HepG2 (cell line): ENCODE data around the gene OR1S2. TPM values are rescaled to one million over a fixed set of nuclear protein-coding genes. Genes with fewer than 3 reads are reported as not detected.

Experiments used
- ATM ChIP-seq: fragments of 450-650 bp; IDR thresholded peaks from 2 replicates; pipeline ENCODE4 v1.7.1; 2017; ENCODE audit warnings: mild to moderate bottlenecking, borderline replicate concordance
- DNMT3B ChIP-seq: conservative IDR thresholded peaks from 2 replicates; pipeline ENCODE4 v1.6.1; 2016; ENCODE audit warnings: missing biosample characterization, control low read depth
- GATAD1 ChIP-seq: IDR thresholded peaks from 2 replicates; pipeline ENCODE4 v1.6.1; 2016; ENCODE audit warnings: missing genetic modification reagents, missing compliant biosample characterization
- GFI1 ChIP-seq: sonication (generic); formaldehyde crosslinking; IDR thresholded peaks from 2 replicates; pipeline ENCODE4 v1.5.0; 2020; ENCODE audit warnings: missing genetic modification reagents, mild to moderate bottlenecking, borderline replicate concordance
- GMEB2 ChIP-seq: IDR thresholded peaks from 2 replicates; pipeline ENCODE4 v1.6.1; 2016; ENCODE audit warnings: missing biosample characterization, missing genetic modification reagents, low read depth
- HDAC6 ChIP-seq: fragments of 200-600 bp; sonication (generic); IDR thresholded peaks from 2 replicates; pipeline ENCODE4 v1.7.0; 2017; ENCODE audit warnings: mild to moderate bottlenecking, antibody characterized with exemption, low read length, low read depth
- KDM4B ChIP-seq: sonication (generic); formaldehyde crosslinking; IDR thresholded peaks from 2 replicates; pipeline ENCODE4 v1.4.0; 2020; ENCODE audit warnings: missing genetic modification reagents
- MAFK ChIP-seq, 2 experiments: IDR thresholded peaks in 1 of 2; conservative IDR thresholded peaks in 1 of 2; 2 replicates each; pipeline ENCODE4 v1.6.1; 2011; ENCODE audit warnings: improper control_type of control experiment in 2 of 2, low read length in 2 of 2
- PAWR ChIP-seq: sonication (generic); formaldehyde crosslinking; IDR thresholded peaks from 2 replicates; pipeline ENCODE4 v1.4.0; 2020; ENCODE audit warnings: missing genetic modification reagents, mild to moderate bottlenecking, borderline replicate concordance
- PRDM4 ChIP-seq: sonication (generic); formaldehyde crosslinking; IDR thresholded peaks from 2 replicates; pipeline ENCODE4 v1.9.0; 2021; ENCODE audit warnings: missing genetic modification reagents, borderline replicate concordance
- SNAPC5 ChIP-seq: sonication (generic); formaldehyde crosslinking; IDR thresholded peaks from 2 replicates; pipeline ENCODE4 v1.8.1; 2023; ENCODE audit warnings: mild to moderate bottlenecking, missing genetic modification reagents, borderline replicate concordance
- ZBTB1 ChIP-seq: sonication (generic); formaldehyde crosslinking; IDR thresholded peaks from 2 replicates; pipeline ENCODE4 v1.4.0; 2020; ENCODE audit warnings: missing genetic modification reagents, borderline replicate concordance
- ZBTB40 ChIP-seq, 2 experiments: fragments of 450-650 bp in 1 of 2; sonication (generic) in 1 of 2; formaldehyde crosslinking in 1 of 2; IDR thresholded peaks; 2 replicates each; pipeline versions ENCODE4 v1.6.1 to v1.8.0; 2016 to 2022; ENCODE audit warnings: antibody characterized with exemption in 1 of 2, mild to moderate bottlenecking in 1 of 2, missing genetic modification reagents in 1 of 2
- ZNF335 ChIP-seq: sonication (generic); formaldehyde crosslinking; IDR thresholded peaks from 2 replicates; pipeline ENCODE4 v1.4.0; 2020; ENCODE audit warnings: missing genetic modification reagents
- ZNF879 ChIP-seq: sonication (generic); formaldehyde crosslinking; IDR thresholded peaks from 2 replicates; pipeline ENCODE4 v1.8.1; 2023; ENCODE audit warnings: missing genetic modification reagents
- polyA plus RNA-seq, 8 experiments: library from polyadenylated mRNA; depleted of rRNA in 3 of 8; stranded (reverse) in 7 of 8; unstranded in 1 of 8; fragments of >200 nt; fragmentation: Illumina TruSeq in 4 of 8; extraction: Trizol in 4 of 8; gene quantifications; 2 replicates each; pipeline versions ENCODE4 v1.2.1 to v1.2.3, GENCODE V29; 2011 to 2016; ENCODE audit warnings: low read depth in 4 of 8, missing spikeins in 1 of 8, mixed read lengths in 1 of 8; ENCODE audit not compliant: insufficient read depth in 1 of 8
- total RNA-seq, 5 experiments: library from RNA; depleted of rRNA; stranded (reverse); fragments of >200 nt; fragmentation: Illumina TruSeq; extraction: Trizol; gene quantifications; 2 replicates each; pipeline ENCODE4 v1.2.3, GENCODE V29; 2016; ENCODE audit warnings: low read depth in 1 of 5

Gene OR1S2
- total and polyA plus RNA-seq, 2 of the 13 experiments (the other 11 are each of a cell fraction or from before 2014, with no cell fraction given), result not detected

- TF ChIP-seq ZBTB40 (IDR thresholded peaks at IDR 0.05), result no peak
- no peak; the same call in 1 of the 2 replicates for TF ChIP-seq ZBTB40 (CRISPR knock-in tag; IDR thresholded peaks at IDR 0.05)
- TF ChIP-seq SNAPC5, result no peak
- no peak for TF ChIP-seq ZBTB1
- TF ChIP-seq ZNF879 (CRISPR knock-in tag), result no peak
- peak; percentile 54 for TF ChIP-seq GATAD1 (CRISPR knock-in tag)
- TF ChIP-seq GMEB2 (CRISPR knock-in tag), result no peak
- TF ChIP-seq KDM4B, result 0 out of 2 replicates have a peak, but pooled peaks have one; percentile 50
- TF ChIP-seq HDAC6, result no peak
- TF ChIP-seq MAFK (conservative IDR thresholded peaks at IDR 0.05 in 1 of 2, IDR thresholded peaks at IDR 0.05 in 1 of 2; ENCODE audit: low read length in 2 of 2), result no peak
- no peak for TF ChIP-seq PRDM4 (CRISPR knock-in tag)
- TF ChIP-seq GFI1 (CRISPR knock-in tag), result peak; percentile 52; the same call in 1 of the 2 replicates
- no peak for TF ChIP-seq DNMT3B
- no peak for TF ChIP-seq PAWR (CRISPR knock-in tag)
- TF ChIP-seq ZNF335 (CRISPR knock-in tag), result no peak
- TF ChIP-seq ATM, result no peak
Measured at GRCh38 chr11:58165504-58166106, 38.3 kb downstream of the OR1S2 start (continued).
